ENCODE data around the gene PRSS22.
"Not testable (repeated sequence)": the region's sequence is repeated elsewhere in the genome, so short reads cannot be mapped to it uniquely, and the experiment has no call there.

Gene PRSS22

GRCh38 chr16:2857451-2858244, at the start of gene PRSS22:
TSS of gene PRSS22 (minus strand) at chr16:2858170. CDS start at chr16:2858104, 66 bp downstream.
- peak within 1 kb of the TSS in 1 of 2 donors; percentile 21 for H3K4me3 ChIP-seq (replicated peaks in 1 of 2; ENCODE audit: low read depth in 2 of 2, low read length in 2 of 2)
- DNase-seq (ENCODE audit: low read depth in 2 of 2), result no peak
- TF ChIP-seq CTCF (IDR thresholded peaks at IDR 0.05; ENCODE audit: low read depth, low read length), result no peak

- DNase-seq (ENCODE audit: low read depth in 2 of 2), result peak; percentile 58 to 63
- not testable (repeated sequence) for H3K4me3 ChIP-seq (replicated peaks in 1 of 2; ENCODE audit: low read depth in 2 of 2, low read length in 2 of 2)
- peak; percentile 39 for TF ChIP-seq CTCF (IDR thresholded peaks at IDR 0.05; ENCODE audit: low read depth, low read length)
Measured at GRCh38 chr16:2907084-2907753, 49.2 kb upstream of the PRSS22 start.

DNA sequence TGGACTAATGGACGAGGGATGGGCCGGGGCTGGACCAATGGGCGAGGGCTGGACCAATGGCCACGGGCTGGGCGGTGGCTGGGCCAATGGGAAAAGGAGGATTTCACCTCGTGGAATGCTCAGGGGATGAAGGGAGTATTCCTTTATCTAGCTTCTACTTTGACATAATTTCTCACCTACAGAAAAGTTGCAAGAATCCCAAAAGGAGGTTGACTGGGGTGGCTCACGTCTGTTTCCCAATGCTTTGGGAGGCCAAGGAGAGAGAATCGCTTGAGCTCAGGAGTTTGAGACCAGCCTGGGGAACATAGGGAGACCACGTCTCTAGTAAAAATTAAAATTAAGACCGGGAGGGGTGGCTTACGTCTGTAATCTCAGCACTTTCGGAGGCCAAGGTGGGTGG, 48.0 kb upstream of the PRSS22 start:
- no peak overlapping the region for H3K4me3 ChIP-seq (replicated peaks in 1 of 2; ENCODE audit: low read depth in 2 of 2, low read length in 2 of 2)
- TF ChIP-seq CTCF (IDR thresholded peaks at IDR 0.05; ENCODE audit: low read depth, low read length), result no peak
- DNase-seq (ENCODE audit: low read depth in 2 of 2), result no peak

GRCh38 chr16:2905241-2905987, 47.4 kb upstream of the PRSS22 start:
- DNase-seq (ENCODE audit: low read depth in 2 of 2), result peak; percentile 100
- peak overlapping the region; percentile 76 to 80 for H3K4me3 ChIP-seq (replicated peaks in 1 of 2; ENCODE audit: low read depth in 2 of 2, low read length in 2 of 2)
- TF ChIP-seq CTCF (IDR thresholded peaks at IDR 0.05; ENCODE audit: low read depth, low read length), result no peak

- TF ChIP-seq CTCF (IDR thresholded peaks at IDR 0.05; ENCODE audit: low read depth, low read length), result no peak
- DNase-seq (ENCODE audit: low read depth in 2 of 2), result no peak
- H3K4me3 ChIP-seq (replicated peaks in 1 of 2; ENCODE audit: low read depth in 2 of 2, low read length in 2 of 2), result peak overlapping the region; percentile 76 to 80
Measured at GRCh38 chr16:2904922-2905240, 46.9 kb upstream of the PRSS22 start.

DNA sequence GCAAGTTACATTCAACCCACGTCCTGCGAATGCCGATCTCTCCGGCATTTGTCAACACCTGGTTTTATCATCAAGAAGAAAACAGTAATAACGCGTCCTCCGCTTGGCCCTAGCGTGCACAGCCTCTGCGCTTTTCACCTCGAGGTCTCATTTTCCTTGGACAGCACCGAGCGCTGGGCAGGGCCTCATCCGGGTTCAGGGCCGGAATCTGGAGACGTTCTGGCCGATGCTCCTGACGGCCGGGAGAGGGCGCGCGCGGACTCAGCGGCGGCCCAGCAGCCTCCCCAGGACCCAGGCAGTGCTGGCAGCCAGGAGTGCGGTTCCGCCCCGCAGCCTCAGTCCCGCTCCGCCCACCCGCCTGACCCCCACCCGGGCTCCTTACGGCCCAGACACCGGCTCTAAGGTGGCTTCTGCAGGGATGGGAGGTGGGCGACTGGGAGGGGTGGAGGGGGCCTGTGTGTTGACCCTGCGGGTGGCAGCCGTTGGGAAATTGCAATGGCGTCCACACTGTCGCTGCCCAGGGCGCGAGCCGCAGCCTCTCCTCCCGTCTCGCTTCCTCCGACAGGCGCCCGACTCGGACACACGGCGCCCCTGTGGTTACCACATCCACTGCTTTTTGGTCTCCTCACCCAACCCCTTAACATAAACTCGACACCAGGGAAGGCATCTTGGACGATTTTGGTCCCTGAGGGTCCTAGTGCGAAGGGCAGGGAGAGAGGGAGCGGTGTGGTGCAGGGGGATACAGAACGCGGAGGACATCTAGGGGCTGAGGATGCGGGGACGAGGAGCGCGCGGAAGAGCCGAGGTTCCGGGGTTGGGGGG, 46.3 kb upstream of the PRSS22 start:
- H3K4me3 ChIP-seq (replicated peaks in 1 of 2; ENCODE audit: low read depth in 2 of 2, low read length in 2 of 2), result peak overlapping the region; percentile 76 to 80
- DNase-seq (ENCODE audit: low read depth in 2 of 2), result peak; percentile 90 to 91
- TF ChIP-seq CTCF (IDR thresholded peaks at IDR 0.05; ENCODE audit: low read depth, low read length), result peak; percentile 87
